ENCODE results near the gene CYP26A1.

Gene CYP26A1

DNA sequence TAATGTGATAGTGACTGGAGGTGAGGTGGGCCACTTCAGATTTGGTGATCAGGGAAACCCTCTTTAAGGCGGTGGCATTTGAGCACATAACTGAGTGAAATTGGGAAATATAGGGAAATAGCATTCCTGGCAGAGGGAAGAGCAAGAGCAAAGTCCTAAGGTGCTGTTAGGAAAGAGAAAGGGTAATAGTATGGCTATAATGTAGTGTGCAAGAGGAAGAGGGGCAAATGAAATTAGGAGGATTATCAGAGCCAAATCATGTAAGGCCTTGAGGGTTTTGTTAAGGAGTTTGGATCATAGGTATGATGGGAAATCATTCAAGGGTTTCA is 40.9 kb upstream of the CYP26A1 start:
- TF ChIP-seq, protein P1, sequence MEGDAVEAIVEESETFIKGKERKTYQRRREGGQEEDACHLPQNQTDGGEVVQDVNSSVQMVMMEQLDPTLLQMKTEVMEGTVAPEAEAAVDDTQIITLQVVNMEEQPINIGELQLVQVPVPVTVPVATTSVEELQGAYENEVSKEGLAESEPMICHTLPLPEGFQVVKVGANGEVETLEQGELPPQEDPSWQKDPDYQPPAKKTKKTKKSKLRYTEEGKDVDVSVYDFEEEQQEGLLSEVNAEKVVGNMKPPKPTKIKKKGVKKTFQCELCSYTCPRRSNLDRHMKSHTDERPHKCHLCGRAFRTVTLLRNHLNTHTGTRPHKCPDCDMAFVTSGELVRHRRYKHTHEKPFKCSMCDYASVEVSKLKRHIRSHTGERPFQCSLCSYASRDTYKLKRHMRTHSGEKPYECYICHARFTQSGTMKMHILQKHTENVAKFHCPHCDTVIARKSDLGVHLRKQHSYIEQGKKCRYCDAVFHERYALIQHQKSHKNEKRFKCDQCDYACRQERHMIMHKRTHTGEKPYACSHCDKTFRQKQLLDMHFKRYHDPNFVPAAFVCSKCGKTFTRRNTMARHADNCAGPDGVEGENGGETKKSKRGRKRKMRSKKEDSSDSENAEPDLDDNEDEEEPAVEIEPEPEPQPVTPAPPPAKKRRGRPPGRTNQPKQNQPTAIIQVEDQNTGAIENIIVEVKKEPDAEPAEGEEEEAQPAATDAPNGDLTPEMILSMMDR (IDR thresholded peaks at IDR 0.05; ENCODE audit: low read depth, low read length), result no peak
- H3K4me3 ChIP-seq (ENCODE audit: low read depth, low read length), result no peak overlapping the region

DNA sequence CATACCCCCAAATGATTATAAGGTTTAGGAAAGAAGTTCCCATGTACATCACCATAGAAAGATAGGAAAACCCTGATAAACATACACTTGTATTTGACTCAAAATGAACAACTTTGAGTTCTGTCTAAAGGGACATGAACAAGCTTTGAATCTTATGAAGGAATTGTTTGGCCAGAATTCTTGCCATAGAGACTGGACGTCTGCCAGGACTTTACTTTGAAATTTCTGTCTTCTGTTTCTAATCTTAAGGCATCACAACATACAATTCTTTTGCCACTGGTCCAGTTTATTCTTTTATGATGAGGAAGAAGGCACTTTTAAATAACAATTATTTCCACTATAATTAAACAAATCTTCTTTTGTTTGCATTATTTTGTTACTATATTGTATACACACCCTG is 39.3 kb upstream of the CYP26A1 start:
- TF ChIP-seq, protein P1 (IDR thresholded peaks at IDR 0.05; ENCODE audit: low read depth, low read length), result no peak
- H3K4me3 ChIP-seq (ENCODE audit: low read depth, low read length), result no peak overlapping the region

DNA sequence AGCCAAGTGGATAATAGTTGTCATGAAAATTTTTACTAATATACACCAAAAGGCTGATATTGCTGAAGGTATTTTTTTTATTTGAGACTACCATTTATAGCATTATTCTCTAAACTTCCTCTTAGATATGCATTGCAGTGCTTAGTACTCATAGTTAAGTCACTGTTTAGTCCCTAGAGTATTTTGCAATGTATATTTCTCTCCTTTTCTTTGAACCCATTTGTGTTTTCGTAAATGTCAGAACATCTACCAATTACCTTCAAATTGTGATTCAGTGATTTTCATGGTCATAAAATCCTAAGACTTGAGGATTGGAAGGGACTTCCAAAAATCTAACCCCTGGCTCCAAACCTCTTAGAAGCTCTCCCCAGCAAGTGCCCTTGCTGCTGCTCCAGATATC is 34.6 kb upstream of the CYP26A1 start:
- TF ChIP-seq, protein P1 (IDR thresholded peaks at IDR 0.05; ENCODE audit: low read depth, low read length), result no peak
- H3K4me3 ChIP-seq (ENCODE audit: low read depth, low read length), result no peak overlapping the region

DNA sequence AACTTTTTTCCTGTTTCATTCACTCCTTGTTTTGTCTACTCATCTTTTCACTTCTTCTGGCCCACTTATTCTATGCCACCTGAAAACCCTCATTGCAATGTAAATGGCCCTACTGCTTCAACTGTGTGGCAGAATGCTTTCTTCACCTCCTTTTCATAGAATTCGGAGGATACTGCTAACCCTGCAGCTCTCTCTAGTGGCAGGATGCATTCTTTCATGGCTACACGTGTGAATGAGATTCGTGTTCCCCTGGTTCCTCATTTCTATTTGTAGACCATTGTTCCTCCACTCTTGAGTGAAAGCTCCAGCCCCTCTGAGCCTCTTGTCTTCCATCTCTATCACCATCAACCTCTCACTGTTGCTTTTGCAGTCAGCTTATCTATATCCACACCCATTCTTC is 34.0 kb upstream of the CYP26A1 start:
- H3K4me3 ChIP-seq (ENCODE audit: low read depth, low read length), result no peak overlapping the region
- TF ChIP-seq, protein P1 (IDR thresholded peaks at IDR 0.05; ENCODE audit: low read depth, low read length), result peak; percentile 47; the same call in 1 of the 2 replicates

DNA sequence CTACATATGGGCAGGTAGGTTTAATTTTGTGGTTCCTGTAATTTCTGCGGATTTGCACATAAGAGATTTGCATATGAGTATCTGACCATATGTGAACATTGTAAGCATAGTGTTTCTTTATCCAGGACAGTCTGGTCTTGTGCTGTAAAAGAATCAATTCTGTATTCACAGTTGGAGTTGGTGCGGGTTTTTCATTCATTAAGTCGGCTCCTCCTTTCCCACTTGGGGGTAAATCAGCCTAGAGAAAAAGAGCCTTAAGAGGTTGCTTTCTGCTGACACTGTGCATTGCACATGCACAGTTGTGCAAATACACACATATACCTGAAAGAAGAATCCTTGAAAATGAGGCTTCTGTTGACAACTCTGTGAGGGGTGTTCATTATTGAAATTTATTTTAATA is 19.2 kb upstream of the CYP26A1 start:
- no peak overlapping the region for H3K4me3 ChIP-seq (ENCODE audit: low read depth, low read length)
- TF ChIP-seq, protein P1 (IDR thresholded peaks at IDR 0.05; ENCODE audit: low read depth, low read length), result no peak

DNA sequence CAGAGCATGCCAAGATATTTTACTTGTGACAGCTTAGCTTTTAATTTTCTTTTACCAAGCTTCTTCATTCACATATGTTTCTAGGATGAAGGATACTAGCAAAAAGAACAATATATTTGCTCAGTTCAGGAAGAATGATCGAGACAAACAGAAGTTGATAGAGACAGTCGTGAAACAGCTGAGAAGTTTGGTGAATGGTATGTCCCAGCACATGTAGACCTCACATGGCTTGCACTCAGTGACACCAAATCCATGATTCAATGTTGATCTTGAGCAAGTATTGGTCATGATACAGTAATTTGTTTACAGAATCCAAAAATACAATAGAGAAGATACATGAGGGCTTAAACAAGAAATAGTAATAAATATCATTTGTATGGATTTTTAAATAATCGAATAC is 15.6 kb upstream of the CYP26A1 start:
- no peak overlapping the region for H3K4me3 ChIP-seq (ENCODE audit: low read depth, low read length)
- TF ChIP-seq, protein P1 (IDR thresholded peaks at IDR 0.05; ENCODE audit: low read depth, low read length), result no peak

DNA sequence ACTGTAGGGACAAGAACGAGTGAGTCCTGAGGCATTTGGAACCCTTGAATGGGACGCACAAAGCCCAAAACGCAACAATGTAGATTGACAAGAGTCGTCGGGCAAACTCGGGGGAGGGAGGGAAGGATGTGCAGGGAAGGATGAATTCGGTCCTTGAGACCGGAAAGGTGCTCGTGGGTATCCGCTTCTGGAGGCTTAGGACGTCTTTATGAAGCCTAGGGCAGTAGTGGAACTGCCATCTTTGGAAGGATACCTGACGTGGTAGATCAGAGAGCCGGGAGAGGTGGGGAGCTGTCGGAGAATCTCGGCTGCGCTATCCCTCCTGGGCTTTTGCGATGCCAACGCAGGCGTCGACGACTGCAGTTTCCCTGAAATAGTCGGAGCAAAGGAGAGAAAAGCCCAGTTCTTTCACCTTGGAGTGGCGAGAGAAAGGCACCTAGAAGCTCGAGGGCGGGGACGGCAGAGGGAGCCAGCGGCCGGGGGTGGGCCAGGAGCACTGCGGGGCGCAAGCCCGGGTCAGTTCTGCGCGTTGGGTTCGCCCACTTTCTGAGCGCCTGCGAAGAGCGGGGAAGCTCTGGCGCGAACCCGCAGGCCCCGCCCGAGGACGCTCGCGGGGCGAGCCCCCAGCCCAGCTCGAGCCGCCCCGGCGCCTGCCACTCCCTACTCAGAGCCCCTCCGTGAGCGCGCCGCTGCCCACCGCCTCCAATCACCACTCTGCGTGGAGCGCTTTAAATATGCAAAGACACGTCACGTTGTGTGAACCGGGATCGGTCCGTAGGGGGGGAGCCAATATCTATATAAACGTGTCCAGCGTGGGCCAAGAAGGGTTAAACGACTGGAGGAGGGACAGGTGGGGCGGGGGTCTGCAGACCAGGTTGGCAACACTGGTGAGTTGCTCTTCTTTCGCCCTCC is 13.5 kb upstream of the CYP26A1 start, which contains the start of gene CYP26C1:
Gene CYP26C1 (plus strand): TSS at position 824 of the 912 bp plus-strand sequence. CDS start 466 bp downstream, outside the sequence.
- no peak within 1 kb of the TSS for H3K4me3 ChIP-seq (ENCODE audit: low read depth, low read length)
- TF ChIP-seq, protein P1 (IDR thresholded peaks at IDR 0.05; ENCODE audit: low read depth, low read length), result no peak

Measured in WI38 (cell line).